ENCODE measurements around the gene TRAPPC5. TPM values are rescaled to one million over a fixed set of nuclear protein-coding genes. Genes with fewer than 3 reads are reported as not detected.

Gene TRAPPC5
- polyA plus RNA-seq, 1 experiment, result 42.1 TPM

DNA sequence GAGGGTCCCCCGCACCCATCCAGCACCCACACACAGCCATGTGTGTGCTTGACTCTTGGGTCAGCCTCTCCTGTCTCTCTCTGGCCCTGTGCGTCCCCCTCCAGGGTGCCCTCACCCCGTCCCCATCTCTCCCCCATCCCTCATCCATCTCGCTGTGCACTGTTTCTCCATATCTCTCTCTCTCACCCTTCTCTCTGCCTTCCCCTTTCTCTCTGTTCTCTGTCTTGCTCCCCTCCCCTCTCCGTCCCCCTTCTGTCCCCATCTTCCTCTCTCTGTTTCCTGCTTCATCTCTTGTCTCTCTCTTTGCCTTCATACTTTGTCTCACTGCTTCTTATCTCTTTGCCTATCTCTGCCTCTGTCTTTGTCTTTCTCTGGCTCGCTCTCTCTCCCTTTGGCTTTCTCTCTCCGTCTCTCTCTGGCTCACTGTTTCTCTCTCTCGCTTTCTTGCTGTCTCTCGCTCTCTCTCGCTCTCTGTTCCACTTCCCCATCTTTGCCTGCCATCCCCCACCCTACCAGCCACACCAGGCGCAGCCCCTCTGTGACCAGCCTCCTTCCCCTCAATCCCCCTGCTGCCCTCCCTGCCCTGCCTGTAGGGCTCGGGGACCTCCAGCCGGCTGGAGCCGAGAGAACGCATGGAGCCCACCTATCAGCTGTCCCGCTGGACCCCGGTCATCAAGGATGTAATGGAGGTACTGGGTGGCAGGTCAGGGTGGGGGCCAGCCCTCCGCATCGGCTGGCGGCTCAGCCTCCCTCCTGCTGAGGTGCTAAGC is 34.8 kb upstream of the TRAPPC5 start:
- Histone ChIP-seq H3K9me3 (ENCODE audit: control insufficient read depth, insufficient read depth, low read length) (peaks cover 14% of the 10 kb centered on the region; the same call in 1 of the 2 replicates), H3K27ac (ENCODE audit: low read depth, low read length) (no peak overlapping the region), H3K4me3 (ENCODE audit: low read depth, low read length) (no peak overlapping the region), H3K27me3 (ENCODE audit: control insufficient read depth, insufficient read depth, low read length) (peaks cover 2% of the 10 kb centered on the region)
- ChIA-PET CTCF (no interaction called here), POLR2A (no interaction called here)
- TF ChIP-seq, protein P1, sequence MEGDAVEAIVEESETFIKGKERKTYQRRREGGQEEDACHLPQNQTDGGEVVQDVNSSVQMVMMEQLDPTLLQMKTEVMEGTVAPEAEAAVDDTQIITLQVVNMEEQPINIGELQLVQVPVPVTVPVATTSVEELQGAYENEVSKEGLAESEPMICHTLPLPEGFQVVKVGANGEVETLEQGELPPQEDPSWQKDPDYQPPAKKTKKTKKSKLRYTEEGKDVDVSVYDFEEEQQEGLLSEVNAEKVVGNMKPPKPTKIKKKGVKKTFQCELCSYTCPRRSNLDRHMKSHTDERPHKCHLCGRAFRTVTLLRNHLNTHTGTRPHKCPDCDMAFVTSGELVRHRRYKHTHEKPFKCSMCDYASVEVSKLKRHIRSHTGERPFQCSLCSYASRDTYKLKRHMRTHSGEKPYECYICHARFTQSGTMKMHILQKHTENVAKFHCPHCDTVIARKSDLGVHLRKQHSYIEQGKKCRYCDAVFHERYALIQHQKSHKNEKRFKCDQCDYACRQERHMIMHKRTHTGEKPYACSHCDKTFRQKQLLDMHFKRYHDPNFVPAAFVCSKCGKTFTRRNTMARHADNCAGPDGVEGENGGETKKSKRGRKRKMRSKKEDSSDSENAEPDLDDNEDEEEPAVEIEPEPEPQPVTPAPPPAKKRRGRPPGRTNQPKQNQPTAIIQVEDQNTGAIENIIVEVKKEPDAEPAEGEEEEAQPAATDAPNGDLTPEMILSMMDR (IDR thresholded peaks at IDR 0.05; ENCODE audit: low read depth, low read length), result no peak
- DNase-seq (ENCODE audit: low read depth, low spot score), result no peak

DNA sequence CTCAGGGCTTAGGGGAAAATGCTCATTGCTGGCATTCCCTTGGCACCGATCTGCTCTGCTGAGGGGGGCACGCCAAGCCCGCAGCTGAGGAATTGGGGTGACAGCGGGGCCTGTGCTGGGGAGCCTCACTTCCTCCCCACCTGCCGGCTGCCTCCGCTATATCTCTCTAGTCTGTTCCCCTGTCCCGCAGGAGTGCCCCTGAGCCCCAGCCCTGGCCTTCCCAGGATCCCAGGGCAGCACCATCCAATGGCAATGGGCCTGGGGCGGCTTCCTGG is 34.3 kb upstream of the TRAPPC5 start:
- CTCF ChIA-PET, result no interaction called here
- H3K9me3 ChIP-seq (ENCODE audit: control insufficient read depth, insufficient read depth, low read length), result peaks cover 12% of the 10 kb centered on the region; the same call in 1 of the 2 replicates
- H3K27ac ChIP-seq (ENCODE audit: low read depth, low read length), result no peak overlapping the region
- H3K4me3 ChIP-seq (ENCODE audit: low read depth, low read length), result no peak overlapping the region
- no peak for DNase-seq (ENCODE audit: low read depth, low spot score)
- POLR2A ChIA-PET, result no interaction called here
- TF ChIP-seq, protein P1 (IDR thresholded peaks at IDR 0.05; ENCODE audit: low read depth, low read length), result no peak
- peaks cover 2% of the 10 kb centered on the region for H3K27me3 ChIP-seq (ENCODE audit: control insufficient read depth, insufficient read depth, low read length)

DNA sequence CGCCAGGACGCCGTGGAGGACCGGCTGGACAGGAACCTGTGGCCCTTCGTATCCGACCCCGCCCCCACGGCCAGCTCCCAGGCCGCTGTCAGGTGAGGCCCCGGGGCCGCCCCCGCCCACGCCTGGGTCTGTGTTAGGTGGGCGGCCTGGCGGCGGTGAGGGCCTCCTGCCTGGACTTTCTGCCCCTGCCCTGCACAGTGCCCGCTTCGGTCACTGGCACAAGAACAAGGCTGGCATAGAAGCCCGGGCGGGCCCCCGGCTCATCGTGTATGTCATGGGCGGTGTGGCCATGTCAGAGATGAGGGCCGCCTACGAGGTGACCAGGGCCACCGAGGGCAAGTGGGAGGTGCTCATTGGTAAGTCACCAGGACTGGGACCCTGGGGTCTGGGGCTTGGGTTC is 33.5 kb upstream of the TRAPPC5 start:
- POLR2A ChIA-PET, result no interaction called here
- peaks cover 2% of the 10 kb centered on the region for H3K27me3 ChIP-seq (ENCODE audit: control insufficient read depth, insufficient read depth, low read length)
- peaks cover 12% of the 10 kb centered on the region; the same call in 1 of the 2 replicates for H3K9me3 ChIP-seq (ENCODE audit: control insufficient read depth, insufficient read depth, low read length)
- no peak for DNase-seq (ENCODE audit: low read depth, low spot score)
- CTCF ChIA-PET, result no interaction called here
- H3K4me3 ChIP-seq (ENCODE audit: low read depth, low read length), result no peak overlapping the region
- no peak overlapping the region for H3K27ac ChIP-seq (ENCODE audit: low read depth, low read length)
- TF ChIP-seq, protein P1 (IDR thresholded peaks at IDR 0.05; ENCODE audit: low read depth, low read length), result no peak

DNA sequence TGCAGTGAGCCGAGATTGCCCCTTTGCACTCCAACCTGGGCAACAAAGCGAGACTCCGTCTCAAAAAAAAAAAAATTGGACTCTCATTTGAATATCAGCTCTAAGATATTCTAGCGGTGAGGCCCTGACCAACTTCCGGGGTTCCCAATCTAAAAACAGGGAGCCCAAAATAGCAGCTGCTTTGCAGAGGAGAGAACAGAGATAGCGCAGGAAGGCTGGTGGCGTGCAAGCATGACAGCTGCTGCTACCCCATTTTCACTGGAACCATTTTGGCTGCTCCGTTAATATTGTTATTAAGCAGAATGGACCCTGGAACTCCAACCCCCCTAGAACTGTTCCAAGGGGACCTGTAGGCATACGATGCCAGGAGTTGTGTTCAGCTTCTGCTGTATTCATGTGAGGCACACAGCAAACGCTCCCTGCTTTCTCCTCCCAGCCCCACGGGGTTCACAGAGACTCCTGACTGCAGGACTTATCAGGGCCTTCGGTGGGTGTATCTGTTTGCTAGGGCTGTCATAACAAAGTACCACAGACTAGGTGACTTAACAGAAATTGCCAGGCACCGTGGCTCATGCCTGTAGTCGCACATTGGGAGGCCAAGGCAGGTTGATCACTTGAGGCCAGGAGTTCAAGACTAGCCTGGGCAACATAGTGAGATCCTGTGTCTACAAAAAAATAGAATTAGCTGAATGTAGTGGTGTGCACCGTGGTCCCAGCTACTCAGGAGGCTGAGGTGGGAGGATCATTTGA is 32.2 kb upstream of the TRAPPC5 start:
- Histone ChIP-seq H3K27me3 (ENCODE audit: control insufficient read depth, insufficient read depth, low read length) (peaks cover 2% of the 10 kb centered on the region), H3K4me3 (ENCODE audit: low read depth, low read length) (no peak overlapping the region), H3K9me3 (ENCODE audit: control insufficient read depth, insufficient read depth, low read length) (peaks cover 11% of the 10 kb centered on the region; the same call in 1 of the 2 replicates), H3K27ac (ENCODE audit: low read depth, low read length) (no peak overlapping the region)
- CTCF ChIA-PET, result interaction anchor here (2.7 kb wide), 1 partner anchor 32 kb away, joined by 11 read pairs; the partner anchor contains the start of gene TRAPPC5
- POLR2A ChIA-PET, result no interaction called here
- TF ChIP-seq, protein P1 (IDR thresholded peaks at IDR 0.05; ENCODE audit: low read depth, low read length), result no peak
- DNase-seq (ENCODE audit: low read depth, low spot score), result no peak

DNA sequence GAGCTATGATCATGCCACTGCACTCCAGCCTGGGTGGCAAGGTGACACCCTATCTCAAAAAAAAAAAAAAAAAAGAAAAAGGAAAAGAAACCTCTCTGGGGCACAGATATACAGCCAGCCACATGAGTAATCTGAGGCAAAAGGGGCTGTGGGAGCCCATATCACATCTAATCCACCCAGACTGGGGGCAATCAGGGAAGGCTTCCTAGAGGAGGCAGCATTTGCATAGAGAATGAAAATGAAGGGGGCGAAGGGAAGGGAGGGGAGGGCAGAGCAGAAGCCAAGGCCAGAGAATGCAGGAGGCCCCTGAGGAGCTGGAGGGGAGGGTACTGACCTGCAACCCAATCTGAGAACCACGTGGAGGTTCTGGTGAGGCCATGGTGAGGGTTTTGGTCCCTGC is 30.5 kb upstream of the TRAPPC5 start:
- Histone ChIP-seq H3K27me3 (ENCODE audit: control insufficient read depth, insufficient read depth, low read length) (peaks cover 2% of the 10 kb centered on the region), H3K9me3 (ENCODE audit: control insufficient read depth, insufficient read depth, low read length) (no peaks in the 10 kb centered on the region; the same call in 1 of the 2 replicates), H3K27ac (ENCODE audit: low read depth, low read length) (no peak overlapping the region), H3K4me3 (ENCODE audit: low read depth, low read length) (no peak overlapping the region)
- DNase-seq (ENCODE audit: low read depth, low spot score), result no peak
- POLR2A ChIA-PET, result interaction anchor here (0.7 to 0.9 kb wide), 2 partner anchors 31 to 115 kb away, joined by 6 to 11 read pairs; partner anchors contain the start of gene TRAPPC5
- TF ChIP-seq, protein P1 (IDR thresholded peaks at IDR 0.05; ENCODE audit: low read depth, low read length), result no peak
- CTCF ChIA-PET, result interaction anchor here (0.6 to 2.7 kb wide), 5 partner anchors 18 to 251 kb away, joined by 3 to 11 read pairs (median 3); partner anchors contain the start of gene TRAPPC5

Data from AG04450 (cell line).